Endodermal cell (in vitro differentiated cells): ENCODE data around the gene KLK7. TPM values are rescaled to one million over a fixed set of nuclear protein-coding genes. Genes with fewer than 3 reads are reported as not detected.

Source experiments
- DNase-seq: peaks from one replicate; pipeline ENCODE4 v3.0.0-alpha.2; 2017
- H3K27ac ChIP-seq: 2 replicates; pipeline ENCODE4 v1.5.1; 2013; ENCODE audit warnings: mild to moderate bottlenecking, low read depth, low read length, moderate library complexity
- H3K27me3 ChIP-seq: 2 replicates; pipeline ENCODE4 v1.6.1; 2013; ENCODE audit warnings: mild to moderate bottlenecking, low read length, moderate library complexity; ENCODE audit not compliant: insufficient read depth, control insufficient read depth, poor library complexity, severe bottlenecking
- H3K36me3 ChIP-seq: 2 replicates; pipeline ENCODE4 v1.7.0; 2013; ENCODE audit warnings: mild to moderate bottlenecking, low read length, moderate library complexity; ENCODE audit not compliant: control insufficient read depth, insufficient read depth
- H3K4me1 ChIP-seq: one replicate; pipeline ENCODE4 v1.7.0; 2013; ENCODE audit warnings: low read length; ENCODE audit not compliant: control insufficient read depth, insufficient read depth
- H3K4me3 ChIP-seq: 2 replicates; pipeline ENCODE4 v1.5.1; 2013; ENCODE audit warnings: mild to moderate bottlenecking, low read length, moderate library complexity
- H3K9ac ChIP-seq: 2 replicates; pipeline ENCODE4 v1.6.1; 2013; ENCODE audit warnings: mild to moderate bottlenecking, low read length, moderate library complexity; ENCODE audit not compliant: poor library complexity, severe bottlenecking; ENCODE audit errors: extremely low read depth
- H3K9me3 ChIP-seq: 2 replicates; pipeline ENCODE4 v1.6.1; 2013; ENCODE audit warnings: mild to moderate bottlenecking, low read length, moderate library complexity; ENCODE audit not compliant: control insufficient read depth
- H3K27ac Mint-ChIP-seq: 2 replicates; pipeline ENCODE4 v1.8.0; 2020; ENCODE audit warnings: mixed read lengths
- H3K27me3 Mint-ChIP-seq: 2 replicates; pipeline ENCODE4 v1.8.0; 2021; ENCODE audit warnings: mild to moderate bottlenecking, mixed read lengths; ENCODE audit not compliant: insufficient read depth
- H3K36me3 Mint-ChIP-seq: 2 replicates; pipeline ENCODE4 v1.8.0; 2020; ENCODE audit warnings: low read depth, mixed read lengths
- H3K4me1 Mint-ChIP-seq: 2 replicates; pipeline ENCODE4 v1.8.0; 2020; ENCODE audit warnings: mixed read lengths
- H3K4me3 Mint-ChIP-seq: 2 replicates; pipeline ENCODE4 v1.8.0; 2020; ENCODE audit warnings: mild to moderate bottlenecking, moderate library complexity, mixed read lengths
- H3K9me3 Mint-ChIP-seq: 2 replicates; pipeline ENCODE4 v1.8.0; 2020; ENCODE audit warnings: mild to moderate bottlenecking, mixed read lengths
- WGBS, 2 experiments: methylation state at CpG; one replicate each; pipeline versions ENCODE4 v1.1.5 to v1.1.7; 2013; ENCODE audit warnings: missing lambda C conversion rate in 2 of 2, mixed read lengths in 1 of 2; ENCODE audit not compliant: insufficient coverage in 1 of 2, insufficient read length in 1 of 2; 5-methylcytosine and 5-hydroxymethylcytosine counted together
- total RNA-seq, 2 donors: library from RNA; stranded (reverse); fragmentation: NEBNext Ultra II Directional in 1 of 2; extraction: Animal tissue kit (Norgen Biotek cat#: 25700) in 1 of 2; gene quantifications; 2 replicates in 1 of 2; 3 replicates in 1 of 2; pipeline ENCODE4 v1.2.1, GENCODE V29; 2021
- TF ChIP-seq, protein P1 (sequence below): fragments of 200-600 bp; sonication (generic); conservative IDR thresholded peaks from 2 replicates; pipeline ENCODE4 v1.5.0; 2021; ENCODE audit warnings: antibody characterized with exemption, mild to moderate bottlenecking

KLK7 gene
- total RNA-seq, 2 donors from 2014 or later: not detected

GRCh38 chr19:51002089-51002532 is 18.4 kb upstream of the KLK7 start:
- TF ChIP-seq, protein P1, sequence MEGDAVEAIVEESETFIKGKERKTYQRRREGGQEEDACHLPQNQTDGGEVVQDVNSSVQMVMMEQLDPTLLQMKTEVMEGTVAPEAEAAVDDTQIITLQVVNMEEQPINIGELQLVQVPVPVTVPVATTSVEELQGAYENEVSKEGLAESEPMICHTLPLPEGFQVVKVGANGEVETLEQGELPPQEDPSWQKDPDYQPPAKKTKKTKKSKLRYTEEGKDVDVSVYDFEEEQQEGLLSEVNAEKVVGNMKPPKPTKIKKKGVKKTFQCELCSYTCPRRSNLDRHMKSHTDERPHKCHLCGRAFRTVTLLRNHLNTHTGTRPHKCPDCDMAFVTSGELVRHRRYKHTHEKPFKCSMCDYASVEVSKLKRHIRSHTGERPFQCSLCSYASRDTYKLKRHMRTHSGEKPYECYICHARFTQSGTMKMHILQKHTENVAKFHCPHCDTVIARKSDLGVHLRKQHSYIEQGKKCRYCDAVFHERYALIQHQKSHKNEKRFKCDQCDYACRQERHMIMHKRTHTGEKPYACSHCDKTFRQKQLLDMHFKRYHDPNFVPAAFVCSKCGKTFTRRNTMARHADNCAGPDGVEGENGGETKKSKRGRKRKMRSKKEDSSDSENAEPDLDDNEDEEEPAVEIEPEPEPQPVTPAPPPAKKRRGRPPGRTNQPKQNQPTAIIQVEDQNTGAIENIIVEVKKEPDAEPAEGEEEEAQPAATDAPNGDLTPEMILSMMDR: no peak
- H3K27ac ChIP-seq: no peak overlapping the region
- 86 to 89% methylated on average over 9 to 12 of the region's 12 CpGs for WGBS, 2 experiments
- peak overlapping the region; percentile 49 for H3K4me3 Mint-ChIP-seq
- peaks cover 14% of the 10 kb centered on the region for H3K4me1 Mint-ChIP-seq
- no peaks in the 10 kb centered on the region for H3K4me1 ChIP-seq
- peaks cover 62% of the 10 kb centered on the region for H3K27me3 Mint-ChIP-seq
- no peak overlapping the region for H3K4me3 ChIP-seq
- no peaks in the 10 kb centered on the region for H3K9me3 ChIP-seq
- H3K27me3 ChIP-seq: peaks cover 12% of the 10 kb centered on the region
- no peaks in the 10 kb centered on the region for H3K36me3 Mint-ChIP-seq
- DNase-seq: peak; percentile 79
- peak overlapping the region; percentile 68 for H3K27ac Mint-ChIP-seq
- no peaks in the 10 kb centered on the region for H3K9me3 Mint-ChIP-seq
- no peak overlapping the region for H3K9ac ChIP-seq
- no peaks in the 10 kb centered on the region for H3K36me3 ChIP-seq

DNA sequence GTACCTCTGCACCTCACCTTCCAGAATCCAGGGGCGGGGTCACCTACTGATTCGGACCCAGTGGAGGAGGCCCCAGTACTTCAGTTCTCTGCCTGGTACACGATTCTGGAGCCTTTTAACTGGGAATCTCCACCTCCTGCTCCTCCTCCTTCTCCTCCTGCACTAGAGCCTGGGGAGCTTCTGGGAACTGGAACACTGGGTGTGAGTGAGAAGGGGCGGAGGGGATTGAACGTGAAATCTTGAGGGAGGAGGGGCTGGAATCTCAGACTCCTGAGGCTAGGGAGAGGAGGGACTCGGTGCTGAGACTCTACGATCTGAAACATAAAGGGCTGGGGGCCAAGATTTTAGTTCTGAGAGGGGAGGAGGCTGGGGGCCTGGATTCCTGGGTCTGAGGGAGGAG is 17.8 kb upstream of the KLK7 start, which contains the start of gene KLK8:
TSS of gene KLK8 (minus strand) at position 90 of the 400 bp plus-strand sequence. CDS start 437 bp downstream, outside the sequence.
- peak; percentile 80 for DNase-seq
- TF ChIP-seq, protein P1: no peak
- H3K27ac ChIP-seq: no peak within 1 kb of the TSS
- no peaks in the 10 kb centered on the region for H3K36me3 ChIP-seq
- no peaks in the 10 kb centered on the region for H3K4me1 ChIP-seq
- H3K9me3 ChIP-seq: no peaks in the 10 kb centered on the region
- H3K9ac ChIP-seq: no peak within 1 kb of the TSS
- H3K4me3 Mint-ChIP-seq: peak within 1 kb of the TSS; percentile 49
- H3K36me3 Mint-ChIP-seq: no peaks in the 10 kb centered on the region
- H3K27ac Mint-ChIP-seq: peak within 1 kb of the TSS; percentile 68
- peaks cover 14% of the 10 kb centered on the region for H3K4me1 Mint-ChIP-seq
- H3K4me3 ChIP-seq: no peak within 1 kb of the TSS
- peaks cover 12% of the 10 kb centered on the region for H3K27me3 ChIP-seq
- 68% methylated on average over 6 of the region's 7 CpGs; no CpG with 5 or more reads in 1 of the 2 experiments for WGBS, 2 experiments
- H3K27me3 Mint-ChIP-seq: peaks cover 58% of the 10 kb centered on the region
- no peaks in the 10 kb centered on the region for H3K9me3 Mint-ChIP-seq

DNA sequence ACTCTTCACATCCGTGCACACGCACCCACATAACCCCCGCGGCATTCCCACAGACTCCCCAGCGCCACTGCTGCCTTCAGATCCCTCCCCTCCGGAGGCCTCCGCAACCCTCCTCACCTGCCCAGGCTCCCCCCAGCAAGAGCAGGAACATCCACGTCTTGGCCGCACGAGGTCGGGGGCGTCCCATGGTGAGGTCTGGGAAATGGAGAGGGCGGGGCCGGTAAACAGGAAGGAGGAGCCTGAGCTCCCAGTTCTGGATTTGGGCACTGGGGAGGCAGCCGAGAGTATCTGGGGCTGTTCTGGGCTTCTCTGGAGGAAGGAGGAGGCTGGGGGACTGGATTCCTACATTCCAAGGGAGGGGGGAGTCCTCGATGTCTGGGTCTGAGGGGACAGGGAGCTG is 17.3 kb upstream of the KLK7 start:
- Mint-ChIP-seq H3K27ac (no peak overlapping the region), H3K9me3 (no peaks in the 10 kb centered on the region), H3K4me3 (peak overlapping the region; percentile 12), H3K36me3 (no peaks in the 10 kb centered on the region), H3K4me1 (peaks cover 14% of the 10 kb centered on the region), H3K27me3 (peaks cover 54% of the 10 kb centered on the region)
- WGBS, 2 experiments: 60 to 68% methylated on average over 1 to 16 of the region's 16 CpGs
- Histone ChIP-seq H3K4me3 (no peak overlapping the region), H3K9me3 (no peaks in the 10 kb centered on the region), H3K27me3 (peaks cover 8% of the 10 kb centered on the region), H3K9ac (no peak overlapping the region), H3K27ac (no peak overlapping the region), H3K4me1 (no peaks in the 10 kb centered on the region), H3K36me3 (no peaks in the 10 kb centered on the region)
- TF ChIP-seq, protein P1: peak; percentile 10
- DNase-seq: peak; percentile 87
